ENCODE measurements around the gene CHN1. TPM values are rescaled to one million over a fixed set of nuclear protein-coding genes. Genes with fewer than 3 reads are reported as not detected.

The CHN1 gene
- total RNA-seq, 4 donors from 2014 or later = 5.8 to 24.7 (median 9.3) TPM

DNA sequence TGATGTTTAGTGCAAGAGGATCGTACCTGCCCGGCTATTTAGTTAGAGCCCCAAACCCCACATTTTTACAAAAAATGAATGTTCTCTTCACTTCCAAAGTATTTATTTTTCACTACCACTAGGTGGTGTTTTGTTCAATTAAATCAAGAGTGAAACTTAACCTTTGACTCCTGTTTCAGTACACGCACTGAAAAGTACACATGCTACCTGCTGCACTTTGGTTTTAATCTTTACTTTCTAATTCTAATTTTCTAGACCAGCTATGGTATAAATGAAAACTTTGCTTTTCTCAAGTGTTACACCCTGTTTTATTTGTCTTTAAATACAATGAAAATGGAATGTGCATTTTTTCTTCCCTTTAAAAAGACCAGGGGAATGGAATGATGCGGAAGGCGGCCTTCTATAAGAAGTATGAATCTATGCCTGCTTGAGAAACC is 31.4 kb upstream of the CHN1 start:
- TF ChIP-seq, protein P1, sequence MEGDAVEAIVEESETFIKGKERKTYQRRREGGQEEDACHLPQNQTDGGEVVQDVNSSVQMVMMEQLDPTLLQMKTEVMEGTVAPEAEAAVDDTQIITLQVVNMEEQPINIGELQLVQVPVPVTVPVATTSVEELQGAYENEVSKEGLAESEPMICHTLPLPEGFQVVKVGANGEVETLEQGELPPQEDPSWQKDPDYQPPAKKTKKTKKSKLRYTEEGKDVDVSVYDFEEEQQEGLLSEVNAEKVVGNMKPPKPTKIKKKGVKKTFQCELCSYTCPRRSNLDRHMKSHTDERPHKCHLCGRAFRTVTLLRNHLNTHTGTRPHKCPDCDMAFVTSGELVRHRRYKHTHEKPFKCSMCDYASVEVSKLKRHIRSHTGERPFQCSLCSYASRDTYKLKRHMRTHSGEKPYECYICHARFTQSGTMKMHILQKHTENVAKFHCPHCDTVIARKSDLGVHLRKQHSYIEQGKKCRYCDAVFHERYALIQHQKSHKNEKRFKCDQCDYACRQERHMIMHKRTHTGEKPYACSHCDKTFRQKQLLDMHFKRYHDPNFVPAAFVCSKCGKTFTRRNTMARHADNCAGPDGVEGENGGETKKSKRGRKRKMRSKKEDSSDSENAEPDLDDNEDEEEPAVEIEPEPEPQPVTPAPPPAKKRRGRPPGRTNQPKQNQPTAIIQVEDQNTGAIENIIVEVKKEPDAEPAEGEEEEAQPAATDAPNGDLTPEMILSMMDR (IDR thresholded peaks at IDR 0.05; ENCODE audit: low read depth) = no peak

DNA sequence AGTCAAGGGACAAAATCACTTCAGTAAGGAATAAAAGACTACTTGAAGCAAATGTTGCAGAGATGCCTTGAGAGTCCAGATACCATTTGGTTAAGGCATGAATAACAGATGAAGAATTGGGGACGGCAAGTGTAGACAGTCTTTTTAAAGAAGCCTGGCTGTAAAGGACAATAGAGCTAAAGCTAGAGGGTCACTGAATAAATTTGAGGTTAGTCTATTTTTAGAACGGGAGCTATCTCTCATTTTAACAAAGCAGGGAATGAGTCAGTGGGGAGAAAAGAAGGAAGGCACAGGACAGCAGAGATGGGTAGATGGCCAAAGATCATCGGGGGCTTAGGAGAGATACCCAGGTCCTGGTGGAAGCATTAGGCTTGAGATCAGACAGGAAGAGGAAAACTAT is 30.6 kb upstream of the CHN1 start:
- TF ChIP-seq, protein P1 (IDR thresholded peaks at IDR 0.05; ENCODE audit: low read depth) = no peak

DNA sequence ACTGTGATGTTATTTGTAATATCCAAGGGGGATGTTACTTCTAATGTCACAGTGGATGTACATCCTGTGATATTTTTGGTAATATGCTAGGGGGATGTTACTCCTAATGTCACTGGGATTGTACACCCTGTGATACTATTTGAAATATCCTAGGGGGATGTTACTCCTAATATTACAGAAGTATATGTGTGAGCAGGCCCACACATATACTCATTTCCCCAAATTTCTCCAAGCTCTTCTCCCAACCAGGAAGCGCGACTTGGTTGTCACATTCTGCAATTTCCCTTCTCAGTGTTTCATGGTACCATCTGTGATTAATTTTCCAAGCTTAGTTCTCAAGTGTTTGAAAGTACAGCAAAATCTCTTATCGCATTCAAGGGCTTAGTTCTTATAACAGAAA is 29.5 kb upstream of the CHN1 start:
- TF ChIP-seq, protein P1 (IDR thresholded peaks at IDR 0.05; ENCODE audit: low read depth) = no peak

DNA sequence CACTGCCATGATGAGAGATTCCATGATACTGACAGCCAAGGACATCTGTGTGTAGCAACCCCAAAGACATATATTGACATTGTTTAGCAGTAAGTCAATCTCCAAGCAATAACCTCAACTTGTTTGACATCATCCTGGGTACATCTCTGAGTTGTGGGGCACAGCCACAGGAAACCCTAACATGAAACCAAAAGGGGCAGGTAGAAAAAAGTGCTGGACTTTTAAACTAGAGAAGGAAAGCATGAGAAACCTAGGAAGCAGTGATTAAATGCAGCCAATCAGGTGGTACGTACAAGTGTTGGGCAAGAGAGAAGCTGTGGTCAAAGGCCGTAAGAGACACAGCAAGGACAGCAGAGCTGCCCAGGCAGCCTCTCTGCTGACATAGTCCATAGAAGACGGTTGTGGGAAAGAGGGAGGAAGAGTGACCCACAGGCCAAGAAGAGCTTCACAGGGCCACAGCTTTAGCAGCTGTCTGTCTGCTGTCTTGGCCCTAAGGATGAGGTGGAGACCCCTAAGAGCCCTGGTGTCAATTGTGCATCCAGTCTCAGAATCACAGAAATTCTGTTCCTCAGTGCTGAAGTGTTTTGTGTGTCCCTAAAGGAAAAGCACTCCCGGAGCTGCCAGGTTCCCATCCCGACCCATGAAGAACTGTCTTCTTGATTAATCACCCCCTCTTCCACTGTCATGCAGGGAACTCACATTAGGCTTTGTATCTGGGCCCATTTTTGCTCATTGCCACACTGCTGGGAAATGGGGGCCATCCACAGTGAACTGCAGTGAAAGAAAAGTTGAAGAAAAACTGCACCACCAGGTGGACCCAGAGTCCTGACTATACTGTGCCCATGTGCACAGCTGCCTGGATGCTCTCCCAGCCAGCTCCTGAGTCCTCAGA is 25.4 kb upstream of the CHN1 start:
- TF ChIP-seq, protein P1 (IDR thresholded peaks at IDR 0.05; ENCODE audit: low read depth) = no peak

DNA sequence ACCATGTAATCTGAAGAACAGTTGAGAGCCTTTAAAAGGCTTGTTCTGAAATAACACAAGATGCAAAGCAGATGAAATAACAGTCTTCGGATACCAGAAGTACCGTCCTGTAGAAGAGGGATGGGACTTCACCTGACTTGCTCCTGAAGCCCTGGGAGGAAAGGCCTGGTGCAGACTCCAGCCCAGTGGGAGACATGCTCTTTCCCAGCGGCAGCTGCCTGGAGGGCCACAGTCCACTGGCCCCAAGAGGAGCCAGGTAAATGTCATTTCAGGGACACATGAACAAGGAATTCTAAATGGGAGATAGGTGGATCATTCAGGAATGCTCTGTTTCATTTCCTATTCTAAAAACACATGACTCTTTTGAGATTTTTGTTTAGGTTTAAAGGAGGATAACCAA is 22.6 kb upstream of the CHN1 start:
- TF ChIP-seq, protein P1 (IDR thresholded peaks at IDR 0.05; ENCODE audit: low read depth) = no peak

DNA sequence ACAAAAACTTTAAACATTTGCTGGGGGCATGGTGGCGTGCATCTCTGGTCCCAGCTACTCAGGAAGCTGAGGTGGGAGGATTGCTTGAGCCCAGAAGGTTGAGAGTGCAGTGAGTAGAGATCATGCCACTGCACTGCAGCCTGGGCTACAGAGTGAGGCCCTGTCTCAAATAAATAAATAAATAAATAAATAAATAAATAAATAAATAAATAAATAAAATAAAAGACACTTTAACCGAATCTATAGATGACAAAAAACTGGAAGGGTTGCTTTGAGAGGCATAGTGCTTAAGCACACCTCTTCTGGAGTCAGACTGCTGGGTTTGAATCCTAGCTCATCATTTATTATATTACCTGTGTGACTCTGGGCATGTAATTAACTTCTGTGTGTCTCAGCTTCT is 21.2 kb upstream of the CHN1 start:
- TF ChIP-seq, protein P1 (IDR thresholded peaks at IDR 0.05; ENCODE audit: low read depth) = no peak

DNA sequence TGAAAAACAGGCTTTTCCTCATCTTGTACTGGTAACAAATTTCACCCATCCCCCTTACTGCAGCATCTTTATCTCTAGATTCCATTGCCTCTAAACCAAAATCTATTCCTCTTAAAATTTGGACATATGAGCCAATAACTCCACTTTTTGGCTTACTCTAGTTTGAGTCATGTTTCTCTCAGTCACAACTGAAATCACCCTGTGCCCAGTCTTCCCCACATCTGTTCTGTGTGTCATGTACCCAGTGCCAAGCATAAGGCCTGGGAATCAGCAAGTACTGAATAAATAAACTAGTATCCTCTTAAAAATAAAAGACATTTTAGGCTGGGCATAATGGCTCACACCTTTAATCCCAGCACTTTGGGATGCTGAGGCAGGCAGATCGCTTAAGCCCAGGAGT is 20.8 kb upstream of the CHN1 start:
- TF ChIP-seq, protein P1 (IDR thresholded peaks at IDR 0.05; ENCODE audit: low read depth) = no peak

Measured in subcutaneous adipose tissue (tissue), 4 donors.